Eye (tissue), 1 donor: ENCODE results near the gene PNKP.

Source experiments
- DNase-seq: peaks from one replicate; pipeline ENCODE4 v3.0.0-alpha.2; 2015

Gene PNKP

DNA sequence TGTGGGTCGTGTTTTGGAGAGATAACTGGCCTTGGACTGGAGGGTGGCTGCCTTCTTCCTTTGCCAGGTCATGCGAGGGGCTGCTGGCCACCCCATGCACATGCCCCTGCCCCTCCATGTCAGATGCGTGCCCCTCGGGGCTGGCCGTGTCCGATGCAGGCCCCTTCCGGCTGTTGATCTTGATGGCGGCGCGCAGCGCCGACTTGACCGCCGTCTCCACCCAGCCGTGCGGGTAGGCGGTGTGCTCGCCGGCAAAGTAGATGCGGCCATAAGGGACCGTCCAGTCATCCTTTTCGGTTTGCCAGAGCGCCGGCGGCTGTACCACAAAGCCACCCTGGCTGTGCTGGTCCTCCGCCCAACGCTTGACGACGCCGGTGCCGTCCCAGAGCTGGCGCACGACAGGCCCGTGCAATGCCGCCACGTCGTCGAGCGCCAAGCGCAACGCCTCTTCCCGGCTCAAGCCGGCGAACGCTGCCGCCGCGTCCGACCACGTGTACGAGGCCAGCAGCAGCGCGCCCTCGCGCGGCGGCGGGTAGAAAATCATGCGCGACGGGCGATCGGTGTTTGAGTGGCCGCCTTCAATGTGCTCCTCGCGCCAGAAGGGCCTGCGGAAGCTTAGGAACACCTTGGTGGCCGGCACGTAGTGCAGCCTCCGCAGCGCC, 22.4 kb upstream of the PNKP start:
- peak; percentile 91 for DNase-seq

DNA sequence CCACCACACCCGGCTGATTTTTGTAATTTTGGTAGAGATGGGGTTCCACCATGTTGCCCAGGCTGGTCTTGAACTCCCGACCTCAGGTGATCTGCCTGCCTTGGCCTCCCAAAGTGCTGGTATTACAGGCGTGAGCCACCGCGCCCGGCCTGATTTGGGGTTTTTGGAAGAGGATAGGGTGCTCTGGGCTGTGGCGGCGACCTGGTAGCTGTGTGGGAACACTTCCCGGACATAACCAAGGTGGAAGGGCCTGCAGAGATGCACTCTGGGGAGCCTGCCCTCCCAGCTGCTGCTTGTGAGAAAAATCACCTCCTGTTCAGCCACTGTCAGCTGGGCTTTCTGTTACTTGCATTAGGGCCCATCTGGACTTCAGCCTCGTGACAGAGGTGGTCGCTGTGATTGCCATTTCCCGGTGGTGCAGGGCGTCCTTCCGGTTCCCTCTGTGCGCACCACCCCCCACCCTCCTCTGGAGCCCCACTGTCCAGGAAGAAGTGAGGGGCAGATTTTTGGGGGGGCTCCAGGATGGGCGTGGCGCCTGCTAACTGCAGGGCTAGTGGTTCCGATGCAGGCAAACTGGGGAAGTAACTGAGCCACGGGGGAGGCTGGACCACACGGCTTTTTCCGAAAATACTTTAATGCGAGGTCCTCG, 21.8 kb upstream of the PNKP start:
- DNase-seq = peak; percentile 37

DNA sequence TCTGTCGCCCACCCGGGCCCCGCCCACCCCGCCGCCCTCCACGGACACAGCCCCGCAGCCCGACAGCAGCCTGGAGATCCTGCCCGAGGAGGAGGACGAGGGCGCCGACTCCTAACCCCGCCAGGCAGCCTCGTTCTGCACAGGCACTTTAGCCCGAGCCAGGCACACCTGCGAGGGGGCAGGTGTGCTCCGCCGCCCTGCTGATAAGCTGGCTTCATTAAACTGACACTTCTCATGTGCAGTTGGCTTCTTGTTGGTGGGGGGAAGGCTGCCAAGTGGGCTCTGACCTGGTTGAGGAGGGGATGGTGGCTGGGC, 21.1 kb upstream of the PNKP start:
- DNase-seq = no peak

DNA sequence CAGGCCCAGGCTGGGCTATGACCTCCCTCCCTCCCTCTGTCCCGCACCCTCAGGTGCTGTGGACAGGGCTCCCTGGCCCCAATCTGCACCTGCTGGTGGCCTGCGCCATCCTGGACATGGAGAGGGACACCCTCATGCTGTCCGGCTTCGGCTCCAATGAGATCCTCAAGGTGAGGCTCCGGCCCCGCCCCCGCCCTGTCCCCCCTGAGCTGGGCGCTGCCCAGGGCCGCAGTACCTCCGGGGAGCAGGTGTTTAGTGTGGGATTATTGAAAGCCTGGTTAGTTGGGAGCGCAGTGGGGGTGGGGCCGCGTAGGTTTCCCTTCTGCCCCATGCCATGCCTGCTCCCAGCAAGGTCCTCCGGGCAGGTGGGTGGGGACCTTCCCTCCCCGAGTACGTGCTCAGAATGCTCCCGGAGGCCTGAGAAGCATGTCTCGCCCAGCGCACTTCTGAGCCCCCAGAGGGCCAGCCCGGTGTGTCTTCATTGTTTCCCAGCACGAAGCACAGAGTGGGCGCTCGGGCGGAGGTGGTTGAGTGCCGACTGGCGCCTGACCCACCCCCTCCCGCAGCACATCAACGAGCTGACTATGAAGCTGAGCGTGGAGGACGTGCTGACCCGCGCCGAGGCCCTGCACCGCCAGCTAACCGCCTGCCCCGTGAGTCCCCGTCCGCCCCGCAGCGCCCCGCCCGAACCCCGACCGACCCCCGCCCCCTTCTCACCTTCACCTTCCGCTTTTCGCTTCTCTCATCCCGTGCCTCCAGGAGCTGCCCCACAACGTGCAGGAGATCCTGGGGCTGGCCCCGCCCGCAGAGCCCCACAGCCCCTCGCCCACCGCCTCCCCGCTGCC, 20.5 kb upstream of the PNKP start:
- DNase-seq = no peak

DNA sequence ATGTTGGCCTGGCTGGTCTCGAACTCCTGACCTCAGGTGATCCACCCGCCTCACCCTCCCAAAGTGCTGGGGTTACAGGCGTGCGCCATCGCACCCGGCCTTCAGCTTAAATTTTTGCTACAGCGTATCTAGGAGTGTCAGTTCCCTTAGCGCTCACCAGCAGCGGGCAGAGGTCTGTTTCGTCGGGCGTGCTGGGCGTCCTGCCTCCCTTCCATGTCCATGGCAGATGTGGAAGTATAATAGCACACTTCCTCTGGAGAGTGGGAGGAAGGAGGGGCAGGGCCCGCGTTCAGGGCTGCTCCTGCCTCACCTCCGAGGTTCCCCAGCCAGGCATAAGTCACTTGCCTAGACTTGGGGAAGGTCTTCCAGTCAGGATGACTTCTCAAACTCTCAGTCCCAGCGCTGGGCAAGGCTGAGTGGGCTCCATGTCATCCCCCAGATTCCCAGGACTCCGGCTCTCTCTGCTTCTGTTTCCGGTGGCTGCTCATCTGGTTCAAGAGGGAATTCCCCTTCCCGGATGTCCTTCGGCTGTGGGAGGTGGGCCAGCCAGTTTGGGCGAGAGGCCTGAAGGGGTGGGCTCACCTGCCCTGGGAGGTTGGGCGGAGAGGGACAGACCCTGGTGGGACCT, 19.8 kb upstream of the PNKP start:
- DNase-seq = no peak

DNA sequence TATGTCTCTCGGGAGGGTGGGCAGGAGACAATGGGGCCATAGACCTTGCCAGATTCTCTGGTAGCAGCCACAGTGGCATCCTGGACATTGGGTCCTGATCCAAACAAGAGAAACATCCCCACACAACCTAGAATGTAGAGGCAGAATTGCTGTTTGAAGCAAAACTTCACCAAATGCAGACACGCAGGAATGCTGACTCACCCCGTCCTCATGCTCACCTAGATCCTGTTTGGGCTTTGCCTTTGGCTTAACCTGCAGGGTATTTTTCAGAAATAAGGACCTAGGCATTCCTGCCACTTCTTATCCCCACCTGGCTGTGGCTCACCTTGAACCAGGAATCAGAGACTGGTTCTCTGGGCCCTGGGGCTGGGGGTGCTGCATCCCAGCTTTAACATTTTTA, 17.4 kb upstream of the PNKP start:
- no peak for DNase-seq

DNA sequence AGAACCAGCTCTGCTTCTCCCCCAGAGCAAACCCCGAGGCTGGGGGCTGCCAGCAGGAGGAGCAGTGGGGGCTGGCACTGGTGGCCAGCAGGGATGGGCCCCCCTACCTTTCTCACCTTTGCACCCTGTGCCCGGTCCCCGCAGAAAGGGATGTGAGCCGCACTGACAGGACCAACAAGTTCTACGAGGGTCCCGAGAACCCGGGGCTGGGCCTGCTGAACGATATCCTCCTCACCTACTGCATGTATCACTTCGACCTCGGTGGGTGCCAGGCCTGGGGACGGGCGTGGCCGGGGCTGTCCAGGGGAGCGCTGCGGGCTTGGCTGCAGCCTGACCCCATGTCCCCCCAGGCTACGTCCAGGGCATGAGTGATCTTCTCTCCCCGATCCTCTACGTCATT, 16.7 kb upstream of the PNKP start:
- DNase-seq = no peak

DNA sequence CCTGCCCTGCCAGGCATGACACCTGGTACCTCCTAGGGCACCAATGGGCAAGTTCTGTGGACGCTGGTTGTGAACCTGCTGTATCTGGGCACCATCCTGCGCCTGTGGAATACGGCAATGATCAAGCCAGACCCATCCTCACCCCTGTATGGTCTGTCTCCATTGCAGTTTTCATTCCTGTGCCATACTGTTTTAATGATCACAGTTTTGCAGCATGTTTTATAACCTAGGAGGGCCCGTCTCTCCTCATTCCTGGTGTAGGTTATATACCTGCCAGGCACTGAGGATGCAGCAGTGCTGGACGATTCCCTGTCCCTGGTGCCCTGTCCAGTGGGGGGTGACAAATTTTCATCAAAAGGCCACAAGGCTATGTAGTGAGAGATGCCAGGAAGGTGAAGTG, 15.7 kb upstream of the PNKP start:
- no peak for DNase-seq

DNA sequence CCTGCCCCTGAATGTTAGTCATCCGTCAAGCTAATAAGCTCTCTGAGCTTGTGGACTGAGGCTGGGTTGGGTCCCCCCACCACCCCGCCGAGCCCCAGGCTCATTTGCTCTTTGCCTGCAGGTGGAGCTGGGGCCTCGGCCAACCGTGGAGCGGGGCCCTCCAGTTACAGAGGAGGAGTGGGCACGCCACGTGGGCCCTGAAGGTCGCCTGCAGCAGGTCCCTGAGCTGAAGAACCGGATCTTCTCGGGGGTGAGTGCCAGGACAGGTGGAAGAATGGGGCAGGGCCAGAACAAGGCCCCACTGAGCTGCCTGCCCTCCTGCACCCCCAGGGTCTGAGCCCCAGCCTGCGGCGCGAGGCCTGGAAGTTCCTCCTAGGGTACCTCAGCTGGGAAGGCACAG, 15.3 kb upstream of the PNKP start:
- no peak for DNase-seq

DNA sequence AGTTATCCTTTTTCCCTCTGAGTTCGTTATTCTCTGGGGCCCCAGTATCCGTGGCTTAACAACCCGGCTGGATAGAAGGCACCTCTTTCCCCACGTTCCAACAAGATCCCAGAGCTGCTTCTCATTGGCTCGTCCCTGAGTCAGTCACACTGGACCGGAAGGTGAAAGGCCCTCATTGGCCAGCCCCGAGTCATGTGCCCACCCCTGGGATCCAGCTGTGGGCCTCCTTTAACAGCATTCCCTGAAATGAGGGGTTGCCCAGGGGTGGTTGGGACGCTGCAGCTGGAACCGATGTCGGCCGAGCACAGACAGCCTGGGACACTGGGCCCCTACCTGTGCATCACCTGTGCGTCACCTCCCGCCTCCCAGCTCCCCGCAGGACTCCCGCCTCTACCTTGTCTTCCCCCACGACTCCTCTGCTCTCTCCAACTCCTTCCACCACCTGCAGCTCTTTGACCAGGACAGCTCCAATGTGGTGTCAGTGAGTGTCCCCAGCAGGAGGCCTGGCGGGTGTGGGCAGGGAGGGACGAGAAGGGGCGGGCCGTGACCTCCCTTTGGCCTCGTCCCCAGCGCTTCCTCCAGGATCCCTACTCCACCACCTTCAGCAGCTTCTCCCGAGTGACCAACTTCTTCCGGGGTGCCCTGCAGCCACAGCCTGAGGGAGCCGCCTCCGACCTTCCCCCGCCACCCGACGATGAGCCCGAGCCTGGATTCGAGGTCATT, 14.5 kb upstream of the PNKP start:
- no peak for DNase-seq

DNA sequence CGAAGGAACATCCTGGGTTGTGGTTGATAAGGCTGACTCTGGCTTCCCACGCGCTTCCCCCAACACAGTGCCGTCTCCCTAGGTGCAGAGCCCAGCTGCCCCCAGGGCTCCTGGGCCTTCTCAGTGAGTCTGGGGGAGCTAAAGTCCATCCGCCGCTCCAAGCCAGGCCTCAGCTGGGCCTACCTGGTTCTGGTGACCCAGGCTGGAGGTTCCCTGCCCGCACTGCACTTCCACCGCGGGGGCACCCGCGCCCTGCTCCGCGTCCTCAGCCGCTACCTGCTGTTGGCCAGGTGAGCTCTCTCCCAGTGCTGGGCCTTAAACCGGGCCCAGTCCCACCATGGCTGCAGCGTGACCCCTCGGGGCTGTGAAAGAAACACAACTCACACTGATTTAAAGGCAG, 13.8 kb upstream of the PNKP start:
- no peak for DNase-seq

DNA sequence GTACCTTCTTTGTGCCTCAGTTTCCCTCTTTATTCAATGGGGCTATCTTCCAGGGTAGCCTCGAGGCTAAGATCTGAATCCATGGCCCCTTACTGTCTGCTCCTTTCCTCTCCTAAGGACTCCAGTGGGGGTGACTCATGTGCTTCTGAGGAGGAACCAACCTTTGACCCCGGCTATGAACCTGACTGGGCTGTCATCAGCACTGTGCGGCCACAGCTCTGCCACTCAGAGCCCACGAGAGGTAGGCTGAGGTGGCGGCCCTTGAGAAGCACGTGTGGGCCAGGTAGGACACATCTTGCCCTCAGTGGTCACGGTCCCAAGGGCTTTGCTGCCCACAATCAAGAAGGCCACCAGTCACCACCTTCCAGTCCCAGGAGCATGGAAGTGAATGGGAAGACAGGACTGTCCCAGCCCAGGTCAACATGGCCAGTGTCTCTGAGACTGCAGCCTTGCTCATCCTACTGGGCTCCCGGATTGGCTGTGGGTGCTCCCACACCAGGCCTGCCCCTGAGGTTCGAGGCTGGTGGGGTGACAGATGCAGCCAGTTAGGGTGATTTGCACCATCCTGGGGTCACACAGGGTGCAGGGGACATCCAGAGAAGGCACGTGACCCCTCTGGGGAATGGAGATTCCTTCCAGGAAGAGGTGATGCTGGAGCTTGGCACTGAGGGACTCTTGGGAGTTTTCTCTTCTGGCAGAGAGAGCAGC, 12.9 kb upstream of the PNKP start:
- no peak for DNase-seq

DNA sequence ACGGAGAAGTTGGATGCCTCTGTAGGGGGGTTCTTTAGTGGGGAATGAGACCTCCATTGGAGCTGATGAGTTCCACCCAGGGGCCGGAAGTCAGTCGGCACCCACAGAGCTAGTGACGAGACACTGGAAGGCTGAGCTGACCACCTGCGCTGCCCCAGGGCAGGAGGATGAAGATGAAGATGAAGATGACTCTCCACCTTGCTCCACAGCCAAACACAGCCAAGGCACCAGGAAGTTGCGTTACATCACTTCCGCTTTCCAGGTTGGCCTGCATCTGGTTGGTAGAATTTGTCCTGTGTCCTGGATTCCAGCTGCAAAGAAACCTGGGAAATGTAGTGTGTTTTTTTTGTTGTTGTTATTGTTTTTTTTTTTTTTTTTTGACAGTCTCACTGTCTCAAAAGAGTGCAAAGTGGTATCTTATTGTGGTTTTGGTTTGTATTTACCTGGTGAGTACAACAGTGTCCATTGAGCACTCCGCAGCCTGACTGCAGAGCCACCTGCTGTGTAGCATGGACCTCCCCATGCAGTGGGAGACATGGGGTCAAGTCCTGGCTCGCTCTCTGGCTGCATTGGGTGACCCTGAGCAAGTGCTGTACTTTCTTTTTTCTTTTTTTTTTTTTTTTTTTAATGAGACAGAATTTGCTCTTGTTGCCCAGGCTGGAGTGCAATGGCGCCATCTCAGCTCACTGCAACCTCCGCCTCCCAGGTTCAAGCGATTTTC, 12.0 kb upstream of the PNKP start:
- DNase-seq = no peak

DNA sequence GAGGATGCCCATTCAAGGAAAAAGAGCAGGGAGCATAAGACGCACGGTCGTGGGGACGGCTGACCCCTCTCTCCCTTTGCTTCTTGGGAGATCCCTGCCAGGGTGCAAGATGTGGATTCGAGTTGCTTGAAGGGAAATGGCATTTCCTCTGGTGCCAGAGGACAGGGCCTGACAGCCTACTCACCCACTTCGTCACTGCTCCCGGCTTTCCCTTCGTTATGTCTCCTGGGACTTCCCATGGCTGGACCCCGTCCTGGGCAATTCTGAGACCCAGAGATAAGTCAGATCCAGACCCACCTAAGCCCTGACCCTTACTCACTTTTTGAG, 11.3 kb upstream of the PNKP start:
- no peak for DNase-seq

DNA sequence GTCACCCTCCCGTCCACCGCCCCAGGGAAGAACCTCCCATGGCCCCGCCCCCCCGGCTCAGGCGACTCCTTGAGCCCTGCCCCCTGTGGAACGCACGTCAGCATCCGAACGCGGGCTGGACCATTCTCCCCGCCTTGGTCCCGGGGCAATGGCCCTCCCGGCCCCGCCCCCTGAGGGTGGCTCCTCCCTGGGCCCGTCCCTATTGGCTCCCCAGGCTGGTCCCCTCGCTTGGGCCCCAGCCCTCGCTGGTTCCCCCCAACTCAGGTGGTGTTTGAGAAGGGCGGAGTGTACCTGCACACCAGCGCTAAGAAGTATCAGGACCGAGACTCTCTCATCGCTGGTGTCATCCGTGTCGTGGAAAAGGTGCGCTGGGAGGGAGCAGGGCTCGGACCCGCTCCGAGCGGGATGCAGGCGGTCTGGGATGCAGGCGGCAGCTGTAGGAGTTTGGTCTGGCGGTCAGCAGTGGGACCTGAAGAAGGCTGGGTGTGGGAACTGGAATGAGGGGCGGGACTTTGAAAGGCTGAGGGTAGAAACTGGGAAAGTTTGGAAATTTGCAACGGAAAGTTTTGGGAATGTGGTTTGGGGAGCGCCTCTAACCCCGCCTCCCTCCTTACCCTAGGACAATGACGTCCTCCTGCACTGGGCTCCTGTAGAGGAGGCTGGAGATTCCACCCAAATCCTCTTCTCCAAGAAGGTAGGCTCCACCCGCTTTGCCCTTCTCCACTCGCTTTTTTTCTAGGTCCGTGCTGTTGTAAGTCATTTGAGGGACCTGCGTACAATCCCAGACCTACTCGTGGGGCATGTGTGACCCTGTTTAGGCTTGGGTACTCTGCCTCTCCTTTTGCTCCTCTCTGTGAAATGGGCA, 10.7 kb upstream of the PNKP start:
- DNase-seq = peak; percentile 99

DNA sequence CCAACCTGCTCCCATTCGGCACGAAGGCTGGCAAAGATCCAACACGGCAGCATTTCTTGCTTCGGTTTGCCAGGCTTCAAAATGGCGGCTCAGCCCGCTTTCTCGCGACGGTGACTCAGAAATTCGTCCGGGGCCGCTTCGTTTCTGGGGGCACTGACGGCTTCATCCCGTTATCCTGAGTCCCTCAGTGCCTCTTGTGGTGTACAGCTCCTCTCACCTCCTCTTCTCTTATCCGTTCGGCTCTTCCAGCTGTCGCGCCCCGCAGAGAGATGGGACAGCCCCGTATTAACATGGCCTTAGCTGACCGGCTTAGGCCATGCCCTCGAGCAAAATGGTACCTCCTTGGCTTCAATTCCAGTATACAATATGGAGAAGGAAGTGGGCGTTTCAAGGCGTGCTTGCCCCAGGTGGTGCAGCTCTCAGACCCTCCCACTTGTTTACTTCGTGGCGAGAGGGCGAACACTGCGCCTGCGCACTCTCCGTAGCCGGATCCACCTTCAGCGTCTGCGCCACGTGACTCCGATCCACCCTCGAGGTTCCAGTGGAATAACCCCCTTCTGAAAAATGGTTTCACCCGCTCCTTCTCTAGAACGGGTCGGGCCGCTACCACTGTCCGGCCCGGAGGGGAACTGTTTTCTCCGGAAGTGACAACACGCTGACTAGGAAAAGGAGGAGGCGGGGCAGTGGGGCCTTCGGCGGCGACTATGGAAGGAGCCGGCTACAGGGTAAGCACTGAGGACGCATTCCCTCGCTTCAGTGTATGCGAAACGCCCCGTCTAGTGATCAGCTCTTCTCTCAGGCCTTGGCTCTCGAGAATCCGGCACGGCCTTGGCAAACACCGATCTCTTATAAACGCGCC, 9.9 kb upstream of the PNKP start, which contains the start of the genes AKT1S1 and TBC1D17:
TSS of gene AKT1S1 (minus strand) at position 336 of the 859 bp plus-strand sequence. CDS start 4,060 bp downstream, outside the sequence.
TSS of gene TBC1D17 (plus strand) at position 683 of the 859 bp plus-strand sequence. CDS start at position 705, 22 bp downstream.
- DNase-seq = peak; percentile 100

DNA sequence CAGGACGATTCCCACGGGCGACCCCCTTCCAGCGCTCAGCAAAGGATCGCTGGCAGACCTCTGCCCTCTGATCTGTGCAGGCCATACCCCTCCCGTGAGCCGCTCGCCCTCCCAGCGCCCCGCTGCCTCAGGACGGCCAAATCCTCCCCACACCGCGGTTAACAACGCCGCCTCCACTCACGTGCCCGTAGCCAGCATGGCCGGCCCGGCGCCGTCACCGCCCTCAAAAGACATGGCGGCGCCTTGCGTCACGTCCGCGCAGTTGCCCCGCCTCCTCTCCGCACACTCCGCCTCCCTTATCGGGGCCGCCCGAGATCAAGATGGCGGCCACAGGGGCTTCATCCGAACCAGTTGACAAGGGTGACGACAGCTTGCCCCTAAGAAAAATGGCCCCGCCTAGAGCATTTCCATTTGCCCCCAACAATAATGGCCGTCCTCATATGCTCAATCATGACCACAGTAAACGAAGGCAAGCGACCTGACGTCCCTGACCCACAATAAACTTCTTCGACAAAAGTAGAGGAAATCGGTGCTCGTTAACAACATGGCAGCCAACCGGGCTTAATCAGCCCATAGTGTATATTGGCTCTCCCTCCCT, 9.1 kb upstream of the PNKP start:
- peak; percentile 100 for DNase-seq

DNA sequence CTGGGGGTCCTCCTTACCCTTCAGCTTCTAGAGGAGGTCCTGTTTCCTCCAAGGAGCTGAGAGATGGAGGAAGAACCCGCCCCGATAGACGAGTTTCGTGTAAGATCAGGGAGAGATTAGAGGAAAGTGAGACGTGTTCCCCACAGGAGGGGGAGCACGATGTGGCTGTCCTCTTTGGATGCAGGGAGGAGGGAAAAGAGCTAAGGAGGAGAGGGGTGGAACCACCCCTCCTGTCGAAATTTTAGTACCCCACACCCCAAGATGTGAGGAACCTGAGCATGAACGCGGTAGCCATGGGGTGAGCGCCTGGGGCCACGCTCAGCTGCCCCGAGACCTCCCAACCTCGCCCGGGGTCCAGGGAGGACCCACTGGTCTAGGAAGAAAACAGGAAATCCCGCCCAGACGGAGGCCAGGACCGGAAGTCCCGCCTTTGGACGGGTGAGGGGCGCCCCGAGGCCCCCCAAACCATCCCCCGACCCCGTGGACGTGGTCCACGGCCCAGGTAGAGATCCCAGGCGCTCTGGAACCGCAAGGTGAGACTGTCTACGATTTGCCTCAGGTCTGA, 8.6 kb upstream of the PNKP start:
- DNase-seq = peak; percentile 88

DNA sequence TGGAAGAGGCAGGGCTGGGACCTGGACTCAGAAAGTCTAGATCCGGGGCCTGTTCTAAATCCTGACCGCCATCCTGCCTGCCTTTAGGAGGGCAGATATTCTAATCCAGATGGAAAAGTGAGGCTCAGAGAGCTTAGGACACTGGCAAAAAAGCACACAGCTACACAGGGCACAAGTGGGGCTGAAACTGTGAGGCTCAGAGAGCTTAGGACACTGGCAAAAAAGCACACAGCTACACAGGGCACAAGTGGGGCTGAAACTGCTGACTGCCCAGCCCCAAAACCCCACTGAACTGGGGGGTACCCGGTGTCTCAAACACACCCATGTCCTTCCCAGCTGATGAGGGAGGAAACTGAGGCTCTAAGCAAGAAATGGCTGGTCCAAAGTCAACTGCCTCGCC, 7.8 kb upstream of the PNKP start:
- DNase-seq = no peak
